Vagina (tissue), 2 donors: ENCODE data around the gene HAUS8. TPM values are rescaled to one million over a fixed set of nuclear protein-coding genes. Genes with fewer than 3 reads are reported as not detected.

ENCODE experiments used
- DNase-seq, 2 donors: peaks; one replicate each; pipeline ENCODE4 v3.0.0-alpha.2; 2017; ENCODE audit errors: extremely low spot score in 2 of 2
- H3K27ac ChIP-seq: fragments of 200-600 bp; sonication (generic); one replicate; pipeline ENCODE4 v1.5.1; 2019
- H3K27me3 ChIP-seq: fragments of 200-600 bp; sonication (generic); one replicate; pipeline ENCODE4 v1.5.1; 2019
- H3K36me3 ChIP-seq, 2 donors: fragments of 200-600 bp; sonication (generic); one replicate each; pipeline ENCODE4 v1.5.1; 2017 to 2019
- H3K4me1 ChIP-seq: fragments of 200-600 bp; sonication (generic); one replicate; pipeline ENCODE4 v1.5.1; 2019
- H3K4me3 ChIP-seq, 2 donors: fragments of 200-600 bp; sonication (generic); 1 replicate in 1 of 2; 2 replicates in 1 of 2; pipeline ENCODE4 v1.5.1; 2016 to 2019
- H3K9me3 ChIP-seq: fragments of 200-600 bp; sonication (generic); one replicate; pipeline ENCODE4 v1.5.1; 2019
- POLR2A ChIP-seq, 2 donors: fragments of 450-650 bp; IDR thresholded peaks; one replicate each; pipeline ENCODE4 v1.6.1; 2017; ENCODE audit warnings: antibody characterized with exemption in 2 of 2, mild to moderate bottlenecking in 2 of 2, moderate library complexity in 2 of 2
- POLR2AphosphoS5 ChIP-seq, 2 donors: sonication (generic); formaldehyde crosslinking; IDR thresholded peaks; one replicate each; pipeline ENCODE4 v1.9.0; 2017; ENCODE audit warnings: antibody characterized with exemption in 2 of 2, mild to moderate bottlenecking in 2 of 2, low read depth in 1 of 2; ENCODE audit not compliant: insufficient read depth in 1 of 2
- intact Hi-C: fragments of 100-400 bp; cut with DNase I; formaldehyde crosslinking; loops from one replicate; pipeline ENCODE4 v1.15.1; 2023
- total RNA-seq: library from RNA; depleted of rRNA; stranded (reverse); fragments of >200 nt; gene quantifications from one replicate; pipeline ENCODE4 v1.2.3, GENCODE V29; 2016
- TF ChIP-seq, protein P1 (sequence below), 3 experiments: fragments of 450-650 bp in 2 of 3; fragments of 200-600 bp in 1 of 3; sonication (generic) in 1 of 3; IDR thresholded peaks; one replicate each; pipeline ENCODE4 v1.5.1; 2017 to 2019; ENCODE audit warnings: antibody characterized with exemption in 3 of 3, mild to moderate bottlenecking in 2 of 3, moderate library complexity in 2 of 3

Gene HAUS8
- total RNA-seq, 1 donor from 2014 or later, result 4.7 TPM

DNA sequence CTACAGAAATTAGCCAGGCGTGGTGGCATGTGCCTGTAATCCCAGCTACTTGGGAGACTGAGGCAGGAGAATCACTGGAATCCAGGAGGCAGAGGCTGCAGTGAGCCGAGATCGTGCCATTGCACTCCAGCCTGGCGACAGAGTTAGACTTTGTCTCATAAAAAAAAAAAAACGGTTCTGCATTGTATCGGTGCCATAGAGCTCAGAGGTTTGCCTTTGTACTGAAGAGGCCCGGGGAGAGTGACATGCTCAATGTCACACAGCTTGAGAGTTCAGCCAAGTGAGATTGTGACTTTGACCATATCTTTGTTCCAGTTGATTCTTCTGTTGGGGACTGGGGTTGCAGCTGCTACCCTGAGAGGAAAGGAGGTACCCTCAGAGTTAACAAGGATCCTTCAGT lies 4.3 kb downstream of the HAUS8 start:
- no peak for TF ChIP-seq POLR2AphosphoS5 (IDR thresholded peaks at IDR 0.05; ENCODE audit: insufficient read depth in 1 of 2, low read depth in 1 of 2)
- TF ChIP-seq, protein P1, sequence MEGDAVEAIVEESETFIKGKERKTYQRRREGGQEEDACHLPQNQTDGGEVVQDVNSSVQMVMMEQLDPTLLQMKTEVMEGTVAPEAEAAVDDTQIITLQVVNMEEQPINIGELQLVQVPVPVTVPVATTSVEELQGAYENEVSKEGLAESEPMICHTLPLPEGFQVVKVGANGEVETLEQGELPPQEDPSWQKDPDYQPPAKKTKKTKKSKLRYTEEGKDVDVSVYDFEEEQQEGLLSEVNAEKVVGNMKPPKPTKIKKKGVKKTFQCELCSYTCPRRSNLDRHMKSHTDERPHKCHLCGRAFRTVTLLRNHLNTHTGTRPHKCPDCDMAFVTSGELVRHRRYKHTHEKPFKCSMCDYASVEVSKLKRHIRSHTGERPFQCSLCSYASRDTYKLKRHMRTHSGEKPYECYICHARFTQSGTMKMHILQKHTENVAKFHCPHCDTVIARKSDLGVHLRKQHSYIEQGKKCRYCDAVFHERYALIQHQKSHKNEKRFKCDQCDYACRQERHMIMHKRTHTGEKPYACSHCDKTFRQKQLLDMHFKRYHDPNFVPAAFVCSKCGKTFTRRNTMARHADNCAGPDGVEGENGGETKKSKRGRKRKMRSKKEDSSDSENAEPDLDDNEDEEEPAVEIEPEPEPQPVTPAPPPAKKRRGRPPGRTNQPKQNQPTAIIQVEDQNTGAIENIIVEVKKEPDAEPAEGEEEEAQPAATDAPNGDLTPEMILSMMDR (IDR thresholded peaks at IDR 0.05), result no peak
- DNase-seq, result no peak
- Histone ChIP-seq H3K27ac (no peak overlapping the region), H3K4me3 (no peak overlapping the region), H3K4me1 (peaks cover 14% of the 10 kb centered on the region), H3K36me3 (no peaks in the 10 kb centered on the region), H3K27me3 (no peaks in the 10 kb centered on the region), H3K9me3 (no peaks in the 10 kb centered on the region)
- intact Hi-C loops, result loop anchor here (10.0 kb wide), 1 partner anchor 64 kb away; no protein-coding TSS in a partner anchor

DNA sequence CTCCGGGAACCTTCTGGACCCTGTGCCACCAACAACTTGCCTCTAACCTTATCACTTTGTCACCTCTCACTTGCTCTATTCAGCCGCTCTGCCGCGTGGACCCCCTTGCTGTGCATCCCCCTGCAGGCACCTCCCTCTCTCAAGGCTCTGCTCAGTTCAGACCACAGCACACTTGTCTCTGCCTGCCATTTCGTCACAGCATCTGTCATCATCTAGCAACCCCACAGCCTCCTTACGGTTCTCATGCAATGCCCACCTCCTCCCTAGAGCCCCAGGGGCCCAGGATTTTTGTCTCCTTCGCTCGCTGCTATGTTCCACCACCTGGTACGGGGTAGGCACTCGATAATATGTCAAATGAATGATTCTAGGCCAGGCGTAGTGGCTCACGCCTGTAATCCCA lies 4.8 kb downstream of the HAUS8 start:
- H3K36me3 ChIP-seq, result no peaks in the 10 kb centered on the region
- H3K4me3 ChIP-seq, result no peak overlapping the region
- no peak overlapping the region for H3K27ac ChIP-seq
- peaks cover 14% of the 10 kb centered on the region for H3K4me1 ChIP-seq
- H3K27me3 ChIP-seq, result no peaks in the 10 kb centered on the region
- TF ChIP-seq POLR2A (IDR thresholded peaks at IDR 0.05), result no peak
- H3K9me3 ChIP-seq, result no peaks in the 10 kb centered on the region
- no peak for DNase-seq
- intact Hi-C loops, result loop anchor here (10.0 kb wide), 1 partner anchor 64 kb away; no protein-coding TSS in a partner anchor

DNA sequence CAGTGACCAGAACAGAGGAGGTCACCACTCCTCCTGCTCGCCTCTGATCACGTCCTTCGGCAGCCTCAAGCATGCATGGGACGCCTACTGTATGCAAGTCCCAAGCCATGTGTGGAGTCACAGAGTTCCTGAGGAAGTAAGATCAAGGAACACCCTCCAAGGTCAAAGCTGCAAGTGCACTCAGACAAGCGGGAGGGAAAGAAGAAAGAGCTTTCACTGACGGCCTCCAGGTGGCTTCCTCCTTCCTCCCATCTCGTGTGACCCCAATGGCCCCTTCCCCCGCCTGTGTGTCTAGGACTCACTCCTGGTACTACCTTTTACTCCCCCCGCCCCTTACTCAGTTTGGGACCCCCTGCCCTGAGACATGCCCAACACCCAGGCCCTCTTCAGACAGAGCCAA lies 6.1 kb downstream of the HAUS8 start:
- no peak overlapping the region for H3K4me3 ChIP-seq
- H3K27ac ChIP-seq, result no peak overlapping the region
- no peaks in the 10 kb centered on the region for H3K36me3 ChIP-seq
- no peaks in the 10 kb centered on the region for H3K27me3 ChIP-seq
- peaks cover 7% of the 10 kb centered on the region for H3K4me1 ChIP-seq
- DNase-seq, result no peak
- intact Hi-C loops, result loop anchor here (5.0 kb wide), 1 partner anchor 213 kb away; the partner anchor contains the start of gene ANKLE1
- TF ChIP-seq POLR2AphosphoS5 (IDR thresholded peaks at IDR 0.05; ENCODE audit: insufficient read depth in 1 of 2, low read depth in 1 of 2), result no peak
- no peak for TF ChIP-seq POLR2A (IDR thresholded peaks at IDR 0.05)
- TF ChIP-seq, protein P1 (IDR thresholded peaks at IDR 0.05), result no peak
- no peaks in the 10 kb centered on the region for H3K9me3 ChIP-seq

DNA sequence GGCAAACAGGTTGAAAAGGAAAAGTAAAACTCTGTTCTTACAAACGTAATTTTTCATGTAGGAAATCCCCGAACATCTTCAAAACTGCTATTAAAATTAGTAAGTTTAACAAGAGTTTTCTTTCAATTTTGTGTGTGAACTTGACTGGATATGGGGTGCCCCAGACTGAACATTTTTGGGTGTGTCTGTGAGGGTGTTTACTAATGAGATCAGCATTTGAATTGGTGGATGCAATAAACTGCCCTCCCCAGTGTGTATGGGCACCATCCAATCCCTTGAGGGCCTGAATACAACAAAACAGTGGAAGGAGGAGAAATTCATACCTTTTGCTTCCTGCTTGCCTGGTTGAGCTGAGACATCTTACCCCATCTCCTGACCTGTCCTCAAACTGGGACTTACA lies 11.8 kb downstream of the HAUS8 start:
- H3K36me3 ChIP-seq, result peaks cover 0 to 14% of the 10 kb centered on the region in 2 donors
- intact Hi-C loops, result no loop called here
- TF ChIP-seq, protein P1 (IDR thresholded peaks at IDR 0.05), result no peak
- TF ChIP-seq POLR2AphosphoS5 (IDR thresholded peaks at IDR 0.05; ENCODE audit: insufficient read depth in 1 of 2, low read depth in 1 of 2), result no peak
- no peak for TF ChIP-seq POLR2A (IDR thresholded peaks at IDR 0.05)
- no peak overlapping the region for H3K4me3 ChIP-seq
- no peaks in the 10 kb centered on the region for H3K9me3 ChIP-seq
- H3K27me3 ChIP-seq, result no peaks in the 10 kb centered on the region
- H3K4me1 ChIP-seq, result no peaks in the 10 kb centered on the region
- H3K27ac ChIP-seq, result no peak overlapping the region
- no peak for DNase-seq

DNA sequence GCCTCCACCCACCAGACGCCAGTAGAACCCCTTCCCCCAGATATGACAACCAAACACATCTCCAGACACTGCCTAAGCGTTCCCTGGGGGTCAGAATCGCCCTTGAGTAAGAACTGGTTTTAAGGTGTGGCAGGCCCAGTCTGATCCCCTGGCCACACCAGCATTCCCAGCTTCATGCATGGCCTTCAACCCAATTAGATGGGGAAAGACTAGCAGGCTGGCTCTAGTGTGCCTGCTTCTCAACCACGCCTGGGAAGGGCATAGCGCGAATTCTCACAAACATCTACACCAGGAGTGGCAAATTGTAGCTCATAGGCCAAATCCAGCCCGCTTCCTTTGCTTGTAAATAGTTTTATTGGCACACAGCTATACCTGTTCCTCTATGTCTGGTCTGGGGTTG lies 13.6 kb downstream of the HAUS8 start:
- Histone ChIP-seq H3K4me3 (no peak overlapping the region), H3K4me1 (no peaks in the 10 kb centered on the region), H3K27ac (no peak overlapping the region), H3K27me3 (no peaks in the 10 kb centered on the region), H3K9me3 (no peaks in the 10 kb centered on the region), H3K36me3 (peaks cover 0 to 23% of the 10 kb centered on the region in 2 donors)
- TF ChIP-seq POLR2A (IDR thresholded peaks at IDR 0.05), result no peak
- TF ChIP-seq, protein P1 (IDR thresholded peaks at IDR 0.05), result no peak
- no peak for TF ChIP-seq POLR2AphosphoS5 (IDR thresholded peaks at IDR 0.05; ENCODE audit: insufficient read depth in 1 of 2, low read depth in 1 of 2)
- DNase-seq, result no peak
- intact Hi-C loops, result no loop called here
